GM23338 (cell line): ENCODE data around the gene CYB561D1. TPM values are rescaled to one million over a fixed set of nuclear protein-coding genes. Genes with fewer than 3 reads are reported as not detected.

Experiments
- ATAC-seq: fragments of 200-7000 bp; cut with Tn5 transposase; 3 replicates; pipeline ENCODE4 v1.9.1; 2020
- DNase-seq: peaks from one replicate; pipeline ENCODE4 v3.0.0-alpha.2; 2015; ENCODE audit warnings: low spot score
- H2AFZ ChIP-seq: fragments of 200-600 bp; sonication (generic); 2 replicates; pipeline ENCODE4 v1.8.0; 2016; ENCODE audit warnings: antibody characterized with exemption, mild to moderate bottlenecking, moderate library complexity
- H3F3A ChIP-seq: fragments of 200-600 bp; sonication (generic); replicated peaks from 2 replicates; pipeline ENCODE4 v1.8.0; 2017; ENCODE audit warnings: antibody characterized with exemption, mixed run types, low read depth
- H3K27ac ChIP-seq: fragments of 200-600 bp; sonication (generic); 2 replicates; pipeline ENCODE4 v1.6.1; 2016; ENCODE audit warnings: low read depth
- H3K27me3 ChIP-seq: fragments of 200-600 bp; sonication (generic); 2 replicates; pipeline ENCODE4 v1.8.0; 2016; ENCODE audit warnings: mild to moderate bottlenecking, mixed run types, moderate library complexity; ENCODE audit not compliant: insufficient read depth
- H3K36me3 ChIP-seq: fragments of 200-600 bp; sonication (generic); 2 replicates; pipeline ENCODE4 v1.8.0; 2016; ENCODE audit warnings: mild to moderate bottlenecking; ENCODE audit not compliant: insufficient read depth
- H3K4me1 ChIP-seq: fragments of 200-600 bp; sonication (generic); 2 replicates; pipeline ENCODE4 v1.8.0; 2016; ENCODE audit warnings: mild to moderate bottlenecking, moderate library complexity; ENCODE audit not compliant: insufficient read depth
- H3K4me2 ChIP-seq: fragments of 200-600 bp; sonication (generic); 2 replicates; pipeline ENCODE4 v1.7.1; 2017; ENCODE audit warnings: mixed run types
- H3K4me3 ChIP-seq: fragments of 200-600 bp; sonication (generic); 2 replicates; pipeline ENCODE4 v1.6.1; 2016; ENCODE audit warnings: mixed run types
- H3K79me2 ChIP-seq: fragments of 200-600 bp; sonication (generic); replicated peaks from 2 replicates; pipeline ENCODE4 v1.8.0; 2017; ENCODE audit warnings: mild to moderate bottlenecking; ENCODE audit not compliant: insufficient read depth
- H3K9me2 ChIP-seq: fragments of 200-600 bp; sonication (generic); 2 replicates; pipeline ENCODE4 v1.8.0; 2017; ENCODE audit not compliant: insufficient read depth
- H4K20me1 ChIP-seq: fragments of 200-600 bp; sonication (generic); replicated peaks from 2 replicates; pipeline ENCODE4 v1.8.0; 2017; ENCODE audit warnings: mild to moderate bottlenecking; ENCODE audit not compliant: insufficient read depth
- H3K27ac Mint-ChIP-seq: 2 replicates; pipeline ENCODE4 v1.8.0; 2020; ENCODE audit warnings: inconsistent platforms, mild to moderate bottlenecking, moderate library complexity, mixed read lengths
- H3K27me3 Mint-ChIP-seq: 3 replicates; pipeline ENCODE4 v1.8.0; 2022; ENCODE audit warnings: low read depth, mild to moderate bottlenecking, moderate library complexity, mixed read lengths, inconsistent platforms; ENCODE audit not compliant: insufficient read depth, poor library complexity
- H3K36me3 Mint-ChIP-seq: 3 replicates; pipeline ENCODE4 v1.8.0; 2021; ENCODE audit warnings: low read depth, mild to moderate bottlenecking, inconsistent platforms, moderate library complexity, mixed read lengths
- H3K4me1 Mint-ChIP-seq: 3 replicates; pipeline ENCODE4 v1.8.0; 2020; ENCODE audit warnings: mild to moderate bottlenecking, inconsistent platforms, mixed read lengths
- H3K4me3 Mint-ChIP-seq: 3 replicates; pipeline ENCODE4 v1.8.0; 2021; ENCODE audit warnings: moderate library complexity, mild to moderate bottlenecking, inconsistent platforms, mixed read lengths
- H3K9me3 Mint-ChIP-seq: 3 replicates; pipeline ENCODE4 v1.8.0; 2020; ENCODE audit warnings: moderate library complexity, mild to moderate bottlenecking, inconsistent platforms, mixed read lengths
- CTCF ChIP-seq, 2 experiments: fragments of 200-600 bp in 1 of 2; sonication (generic) in 1 of 2; conservative IDR thresholded peaks; 2 replicates each; pipeline versions ENCODE4 v1.5.1 to v1.6.1; 2016 to 2017; ENCODE audit warnings: antibody characterized with exemption in 2 of 2, low read depth in 2 of 2, mild to moderate bottlenecking in 2 of 2, moderate library complexity in 1 of 2
- EZH2 ChIP-seq: fragments of 200-600 bp; sonication (generic); IDR thresholded peaks from one replicate; pipeline ENCODE4 v1.8.0; 2017; ENCODE audit warnings: antibody characterized with exemption, mild to moderate bottlenecking, low read depth; ENCODE audit not compliant: unreplicated experiment
- EZH2phosphoT487 ChIP-seq: fragments of 200-600 bp; sonication (generic); IDR thresholded peaks from one replicate; pipeline ENCODE4 v1.8.1; 2018; ENCODE audit warnings: antibody characterized with exemption; ENCODE audit not compliant: unreplicated experiment
- POLR2AphosphoS5 ChIP-seq: IDR thresholded peaks from 2 replicates; pipeline ENCODE4 v1.6.1; 2016; ENCODE audit warnings: antibody characterized with exemption, low read depth
- REST ChIP-seq: IDR thresholded peaks from one replicate; pipeline ENCODE4 v1.6.1; 2018; ENCODE audit warnings: antibody characterized with exemption; ENCODE audit not compliant: unreplicated experiment
- ZNF114 ChIP-seq: fragments of 250-450 bp; sonication (Bioruptor Pico); IDR thresholded peaks from 2 replicates; pipeline ENCODE4 v1.5.0; 2020; ENCODE audit warnings: mild to moderate bottlenecking, moderate library complexity
- ZNF331 ChIP-seq: fragments of 250-450 bp; sonication (Bioruptor Pico); IDR thresholded peaks from 2 replicates; pipeline ENCODE4 v1.5.0; 2020; ENCODE audit warnings: low read depth, mild to moderate bottlenecking, moderate library complexity
- polyA plus RNA-seq: library from polyadenylated mRNA; unstranded; fragments of >200 nt; fragmentation: Nextera tagmentation; extraction: Ambion mirVana; gene quantifications from 2 replicates; pipeline ENCODE4 v1.2.1, GENCODE V29; 2016
- total RNA-seq: library from RNA; depleted of rRNA; stranded (reverse); fragments of >200 nt; shearing (Covaris generic); gene quantifications from 2 replicates; pipeline ENCODE4 v1.2.3, GENCODE V29; 2014

CYB561D1 gene
- total and polyA plus RNA-seq, 2 experiments from 2014 or later = 0.95 to 2.7 TPM

GRCh38 chr1:109498161-109498801 is 4.4 kb downstream of the CYB561D1 start:
- Histone ChIP-seq H3K9me2 (no peaks in the 10 kb centered on the region), H3K27ac (no peak overlapping the region), H2AFZ (no peak overlapping the region; the same call in 1 of the 2 replicates), H3K27me3 (no peaks in the 10 kb centered on the region), H3K4me2 (peak overlapping the region; percentile 55; the same call in 1 of the 2 replicates), H3K4me3 (no peak overlapping the region), H4K20me1 (no peaks in the 10 kb centered on the region), H3K79me2 (no peaks in the 10 kb centered on the region), H3F3A (no peaks in the 10 kb centered on the region; the same call in 1 of the 2 replicates), H3K36me3 (no peaks in the 10 kb centered on the region), H3K4me1 (peaks cover 16% of the 10 kb centered on the region)
- ATAC-seq (peak; percentile 57), DNase-seq (peak; percentile 84)
- Mint-ChIP-seq H3K27ac (peak overlapping the region; percentile 68; the same call in 1 of the 2 replicates), H3K27me3 (peaks cover 19% of the 10 kb centered on the region), H3K4me3 (no peak overlapping the region; the same call in 2 of the 3 replicates), H3K4me1 (peaks cover 28% of the 10 kb centered on the region), H3K36me3 (peaks cover 11% of the 10 kb centered on the region), H3K9me3 (no peaks in the 10 kb centered on the region)
- peak; percentile 58 to 90 for TF ChIP-seq CTCF (conservative IDR thresholded peaks at IDR 0.05; ENCODE audit: low read depth in 2 of 2)
- no peak for TF ChIP-seq ZNF331 (CRISPR knock-in tag)

- H3K4me3 Mint-ChIP-seq = no peak overlapping the region
- peak overlapping the region; percentile 40 for H3K27ac Mint-ChIP-seq
- no peak for ATAC-seq
- no peak for TF ChIP-seq EZH2
- no peak for TF ChIP-seq ZNF114
- no peak for TF ChIP-seq POLR2AphosphoS5
- no peak for TF ChIP-seq REST
- TF ChIP-seq CTCF (conservative IDR thresholded peaks at IDR 0.05; ENCODE audit: low read depth in 2 of 2) = no peak
- no peak for TF ChIP-seq EZH2phosphoT487
These were observed 5.2 kb downstream of the CYB561D1 start for GRCh38 chr1:109499081-109499480.

More at GRCh38 chr1:109499081-109499480, 5.2 kb downstream of the CYB561D1 start:
- Histone ChIP-seq H3F3A (no peaks in the 10 kb centered on the region), H2AFZ (no peak overlapping the region), H3K79me2 (no peaks in the 10 kb centered on the region), H3K27ac (no peak overlapping the region), H3K4me1 (peaks cover 16% of the 10 kb centered on the region), H3K27me3 (no peaks in the 10 kb centered on the region), H3K36me3 (no peaks in the 10 kb centered on the region), H3K9me2 (no peaks in the 10 kb centered on the region), H3K4me3 (no peak overlapping the region), H3K4me2 (no peak overlapping the region), H4K20me1 (no peaks in the 10 kb centered on the region)
- Mint-ChIP-seq H3K27me3 (peaks cover 17% of the 10 kb centered on the region), H3K9me3 (no peaks in the 10 kb centered on the region), H3K36me3 (peaks cover 11% of the 10 kb centered on the region), H3K4me1 (peaks cover 28% of the 10 kb centered on the region)
- DNase-seq = no peak
